HG03342 (cell line): ENCODE data around the gene MYO9A.
"Not testable (repeated sequence)": the region's sequence is repeated elsewhere in the genome, so short reads cannot be mapped to it uniquely, and the experiment has no call there.

Experiments
- ATAC-seq: cut with Tn5 transposase; IDR thresholded peaks from one replicate; pipeline ENCODE4 v1.9.1; 2021; ENCODE audit warnings: mild to moderate bottlenecking, moderate library complexity; ENCODE audit not compliant: unreplicated experiment

MYO9A gene

DNA sequence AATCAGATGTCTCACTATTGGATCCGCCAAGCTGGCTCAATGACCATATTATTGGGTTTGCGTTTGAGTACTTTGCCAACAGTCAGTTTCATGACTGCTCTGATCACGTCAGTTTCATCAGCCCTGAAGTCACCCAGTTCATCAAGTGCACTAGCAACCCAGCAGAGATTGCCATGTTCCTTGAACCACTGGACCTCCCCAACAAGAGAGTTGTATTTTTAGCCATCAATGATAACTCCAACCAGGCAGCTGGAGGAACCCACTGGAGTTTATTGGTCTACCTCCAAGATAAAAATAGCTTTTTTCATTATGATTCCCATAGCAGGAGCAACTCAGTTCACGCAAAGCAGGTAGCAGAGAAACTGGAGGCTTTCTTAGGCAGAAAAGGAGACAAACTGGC is 21.7 kb upstream of the MYO9A start:
- no peak for ATAC-seq

DNA sequence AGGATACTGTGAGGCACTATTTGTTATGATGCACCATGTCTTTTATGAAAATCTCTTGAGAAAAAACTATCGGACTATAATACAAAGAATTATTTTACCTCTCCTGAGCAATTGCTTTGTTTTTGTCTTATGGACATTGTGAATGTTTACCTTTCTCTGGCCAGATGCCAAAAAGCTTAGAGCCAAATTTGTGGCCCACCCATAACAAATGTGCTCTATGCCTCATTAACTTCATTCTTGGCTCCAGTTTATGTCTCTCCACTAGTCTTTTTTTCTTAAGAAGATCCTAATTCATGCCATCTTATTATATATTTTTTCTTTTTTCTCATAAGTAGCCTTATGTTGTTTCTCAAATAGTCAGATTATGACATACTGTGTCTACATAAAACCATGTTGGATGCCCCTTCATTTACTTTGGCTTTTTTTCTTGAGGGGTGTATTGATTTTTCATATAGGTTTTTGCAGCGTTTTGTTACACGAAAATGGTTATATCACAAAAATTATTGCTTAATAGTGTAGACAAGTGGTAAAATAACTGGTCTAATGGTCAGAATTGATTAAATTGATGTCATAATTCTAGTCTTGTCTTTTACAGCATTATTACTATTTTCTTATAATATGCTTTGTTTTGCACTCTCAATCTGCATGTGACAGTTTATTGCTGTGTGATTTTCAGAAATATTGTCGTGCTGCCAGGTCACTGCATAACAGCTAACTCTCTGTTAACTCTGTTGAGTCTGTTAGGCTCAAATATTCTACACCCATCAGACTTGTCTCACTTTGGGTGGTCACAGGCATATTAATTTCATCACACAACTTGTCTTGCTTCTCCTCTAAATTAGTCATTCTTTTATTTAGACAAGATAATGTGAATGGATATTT is 18.5 kb upstream of the MYO9A start:
- ATAC-seq: no peak

DNA sequence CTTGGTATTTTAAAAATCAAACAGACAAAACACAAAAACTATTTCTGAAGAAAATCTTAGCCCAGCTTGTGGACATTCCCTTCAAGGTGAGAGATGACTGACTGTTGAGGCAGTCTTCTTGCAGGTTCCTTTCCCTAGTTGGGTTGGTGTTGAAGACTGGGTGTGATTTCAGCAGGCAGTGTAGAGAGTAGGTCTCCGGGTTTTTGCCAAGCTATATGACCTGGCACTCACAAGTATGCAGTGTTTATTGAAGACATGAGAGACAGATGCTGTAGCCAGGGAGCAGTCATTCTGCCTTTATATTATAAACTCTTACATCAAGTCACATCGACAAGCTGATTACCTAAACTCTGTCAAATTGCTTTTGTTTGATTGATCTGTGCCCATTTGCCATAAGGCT is 17.8 kb upstream of the MYO9A start:
- no peak for ATAC-seq

DNA sequence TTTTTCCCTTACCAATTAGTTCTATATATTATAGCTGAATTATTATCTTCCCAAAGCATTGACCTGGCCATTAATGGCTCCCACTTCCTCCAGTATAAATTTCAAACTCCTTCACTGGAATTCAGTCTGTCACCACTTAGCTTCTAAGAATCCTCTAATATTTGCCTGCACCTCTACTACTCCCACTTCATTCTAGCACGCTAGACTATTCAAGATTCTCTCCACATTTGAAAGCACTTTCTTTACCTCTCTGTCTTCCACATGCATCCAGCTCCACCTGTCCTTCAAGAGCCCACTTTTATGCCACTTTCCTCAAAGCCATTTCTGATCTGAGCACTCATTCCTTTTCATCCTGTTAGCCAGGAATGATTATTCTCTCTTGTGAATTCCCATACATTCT is 15.3 kb upstream of the MYO9A start:
- no peak for ATAC-seq

DNA sequence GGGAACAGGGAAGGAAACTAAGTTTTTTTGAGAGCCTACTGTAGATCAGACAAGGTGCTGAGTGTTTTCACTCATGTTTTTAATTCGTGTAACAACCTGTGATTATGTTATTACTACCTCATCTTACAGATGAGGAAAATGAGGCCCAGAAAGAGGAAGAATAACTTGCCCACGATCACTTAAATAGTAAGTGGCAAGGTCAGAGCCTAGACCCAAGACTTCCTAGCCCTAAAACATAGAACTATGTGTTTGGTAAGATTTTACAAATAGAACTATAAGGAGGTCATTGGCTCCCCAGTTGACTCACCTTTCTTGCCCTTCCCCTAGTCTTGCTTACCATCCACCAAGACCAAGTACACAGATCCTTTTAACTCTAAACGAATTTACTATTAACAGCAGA is 14.0 kb upstream of the MYO9A start:
- no peak for ATAC-seq

DNA sequence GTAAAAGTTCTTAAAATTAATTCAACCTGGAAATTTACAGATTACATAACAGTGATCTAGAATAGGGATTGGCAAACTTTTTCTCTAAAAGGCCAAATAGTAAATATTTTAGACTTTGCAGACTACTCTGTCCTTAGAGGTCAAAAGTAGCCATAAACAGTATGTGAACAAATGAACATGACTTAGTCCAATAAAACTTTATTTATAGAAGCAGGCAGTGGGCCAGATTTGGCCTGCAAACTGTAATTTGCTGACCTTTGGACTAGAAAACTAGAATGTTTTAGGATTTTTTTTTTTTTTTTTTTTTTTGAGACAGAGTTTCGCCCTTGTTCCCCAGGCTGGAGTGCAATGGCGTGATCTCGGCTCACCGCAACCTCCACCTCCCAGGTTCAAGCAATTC is 12.3 kb upstream of the MYO9A start:
- no peak for ATAC-seq

DNA sequence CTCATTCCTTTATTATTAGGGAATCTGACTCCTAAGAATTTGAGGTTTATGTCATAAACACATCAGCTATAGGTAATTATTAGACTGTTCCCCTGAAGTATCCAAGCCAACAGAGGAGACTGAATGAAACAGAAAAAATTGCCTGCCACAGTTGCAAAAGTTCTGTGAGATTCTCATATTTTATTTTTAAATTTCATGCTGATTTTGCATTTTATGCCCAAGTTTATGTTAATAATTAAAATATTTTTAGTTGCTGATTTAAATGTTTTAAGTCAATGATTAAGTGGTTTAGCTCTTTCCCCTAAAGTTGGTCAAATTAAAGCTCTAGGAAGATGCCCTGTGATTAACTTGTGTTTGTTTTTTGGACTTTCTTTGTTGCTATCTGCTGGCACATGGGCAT is 10.4 kb upstream of the MYO9A start:
- ATAC-seq: no peak

DNA sequence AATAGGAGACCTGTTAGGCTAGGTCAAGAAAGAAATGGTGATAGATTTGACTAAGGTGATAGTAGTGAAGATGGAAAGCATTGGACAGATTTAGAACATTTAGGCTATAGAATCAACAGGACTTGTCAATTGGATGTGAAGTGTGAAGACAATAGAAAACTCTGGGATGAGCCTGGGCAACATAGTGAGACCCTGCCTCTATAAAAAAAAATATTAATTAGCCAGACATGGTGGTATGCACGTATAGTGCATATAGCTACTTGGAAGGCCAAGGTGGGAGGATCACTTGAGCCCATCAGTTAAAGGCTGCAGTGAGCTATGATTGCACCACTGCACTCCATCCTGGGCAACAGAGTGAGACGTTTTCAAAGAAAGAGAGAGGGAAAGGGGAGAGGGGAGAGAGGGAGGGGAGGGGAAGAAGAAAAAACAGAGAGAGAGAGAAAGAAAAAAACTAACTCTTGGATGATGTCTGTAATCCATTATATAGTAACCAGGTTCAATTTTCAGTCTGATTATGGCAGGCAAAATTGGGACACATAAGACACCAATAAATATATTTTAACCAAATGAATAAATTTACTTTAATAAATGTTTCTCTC is 9.9 kb upstream of the MYO9A start:
- no peak for ATAC-seq

DNA sequence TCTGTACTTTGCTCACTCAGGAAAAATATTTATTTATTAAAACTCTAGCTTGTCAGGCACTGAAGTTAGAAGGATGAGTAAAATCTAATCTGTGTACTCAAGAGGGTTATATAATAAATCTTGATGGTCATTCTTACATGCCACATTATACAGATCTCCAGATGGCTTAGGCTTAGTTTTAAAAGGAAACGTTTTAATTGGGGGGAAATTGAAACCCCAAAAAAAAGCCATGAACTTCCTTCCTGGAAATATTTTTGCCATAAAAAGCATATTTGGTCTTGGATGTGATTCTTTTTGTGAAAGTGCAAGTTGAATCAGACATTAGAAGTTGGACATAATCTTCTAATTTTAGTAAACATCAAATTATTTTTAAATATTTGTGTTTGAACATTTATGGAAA is 6.3 kb upstream of the MYO9A start:
- no peak for ATAC-seq

DNA sequence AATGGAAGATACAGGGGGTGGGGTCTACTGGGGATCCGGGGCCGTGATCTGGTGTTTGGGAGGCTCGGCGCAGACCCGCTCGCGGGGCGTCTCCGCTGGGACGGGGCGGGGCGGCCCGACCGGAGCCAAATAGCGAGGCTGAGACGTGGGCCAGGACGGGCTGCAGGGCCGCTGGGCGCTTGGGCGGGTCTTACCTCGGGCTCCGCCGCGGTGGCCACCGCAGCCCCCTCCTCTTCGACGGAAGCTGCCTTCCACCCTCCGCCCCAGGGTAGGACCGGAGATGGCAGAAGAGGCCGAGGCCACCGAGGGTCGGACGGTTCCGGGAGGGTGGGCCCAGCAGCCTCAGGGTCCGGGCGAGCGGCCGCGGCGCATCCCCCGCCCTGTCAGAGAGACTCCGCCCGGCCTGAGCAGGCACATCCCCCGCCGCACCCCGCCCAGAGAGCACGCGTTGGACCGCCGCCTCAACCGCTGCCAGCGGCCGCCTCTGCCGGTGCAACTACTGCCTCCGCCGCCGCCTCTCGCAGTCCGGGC is 399 bp downstream of the MYO9A start:
- ATAC-seq: peak; percentile 63

DNA sequence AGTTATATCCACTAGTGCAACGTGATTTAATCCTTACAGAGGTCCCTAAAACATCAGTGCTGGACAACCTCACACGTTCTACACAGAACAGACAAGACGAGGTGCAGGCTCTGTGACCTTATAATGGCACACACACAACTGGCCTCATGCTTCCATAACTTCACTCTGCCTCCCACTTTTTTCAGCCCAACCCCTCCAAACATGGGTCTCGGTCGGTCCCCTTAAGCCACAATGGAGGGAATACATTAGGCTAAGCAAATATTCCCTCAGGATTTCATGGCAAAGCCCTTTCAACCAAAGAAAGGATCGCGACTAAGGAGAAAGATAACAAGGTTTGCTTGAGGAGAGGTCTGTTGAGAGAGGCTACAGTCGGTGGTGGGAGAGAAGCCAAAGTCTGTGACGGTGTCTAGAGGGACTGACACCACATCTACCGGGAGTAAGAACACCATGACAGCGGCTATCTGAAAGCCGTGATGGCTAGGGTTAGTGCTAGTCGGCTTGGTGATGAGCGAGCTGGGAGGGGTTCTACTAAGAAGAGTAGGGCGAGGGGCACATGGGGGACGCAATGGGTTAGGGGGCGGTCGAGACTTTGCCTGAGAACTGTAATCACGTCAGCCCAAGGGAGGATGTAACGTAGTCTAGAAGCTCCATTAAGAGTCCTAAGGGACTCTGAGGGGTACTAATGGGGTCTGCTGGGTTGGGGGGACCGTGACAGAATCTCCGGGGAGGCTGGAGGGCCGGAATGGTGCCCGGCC is 1.0 kb downstream of the MYO9A start:
- peak; percentile 1 for ATAC-seq

DNA sequence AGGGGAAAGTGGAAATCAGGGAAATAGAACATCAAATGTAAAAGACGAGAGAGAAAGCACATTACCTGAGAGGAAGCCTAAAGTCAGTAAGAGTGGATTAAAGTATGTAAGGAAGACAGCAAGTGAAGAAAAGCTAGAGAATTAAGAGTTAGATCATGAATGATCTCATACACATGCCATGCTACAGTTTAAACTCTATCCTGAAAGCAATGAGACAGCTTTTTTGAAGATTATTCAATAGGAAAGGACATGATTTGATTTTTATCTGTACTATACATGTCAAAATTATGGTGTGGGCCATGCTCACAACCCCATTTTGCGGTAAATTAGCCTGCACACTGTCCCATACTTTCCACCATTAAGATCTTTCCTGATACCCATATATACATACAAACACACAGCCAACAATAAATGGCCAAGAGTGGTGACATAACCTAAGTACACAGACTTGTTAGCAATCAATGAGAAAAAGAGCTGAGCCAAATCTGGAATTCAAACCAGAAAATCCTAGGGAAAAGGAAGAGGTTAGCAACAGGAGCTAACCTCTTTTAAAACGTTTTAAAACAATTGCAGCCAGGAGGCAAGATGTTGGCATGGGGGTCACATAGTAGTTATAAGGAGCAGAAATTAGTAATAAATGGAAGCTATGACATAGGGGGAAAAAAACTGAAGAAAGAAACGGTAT is 4.5 kb downstream of the MYO9A start:
- ATAC-seq: no peak

DNA sequence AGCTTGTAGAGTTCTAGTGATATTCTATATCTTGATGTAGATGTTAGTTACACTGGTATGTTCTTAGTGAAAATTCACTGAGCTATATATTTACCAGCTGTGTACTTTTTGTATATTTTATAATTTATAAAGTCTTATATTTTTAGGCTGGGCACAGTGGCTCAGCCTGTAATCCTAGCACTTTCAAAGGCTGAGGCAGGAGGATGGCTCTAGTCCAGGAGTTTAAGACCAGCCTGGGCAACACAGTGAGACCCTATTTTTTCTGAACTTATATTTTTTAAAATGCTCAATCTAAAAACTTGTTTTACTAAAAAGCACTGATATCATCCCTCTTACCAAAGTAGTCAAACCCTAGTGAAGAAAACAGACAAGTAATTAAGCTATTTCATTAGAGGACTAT is 5.1 kb downstream of the MYO9A start:
- ATAC-seq: no peak

DNA sequence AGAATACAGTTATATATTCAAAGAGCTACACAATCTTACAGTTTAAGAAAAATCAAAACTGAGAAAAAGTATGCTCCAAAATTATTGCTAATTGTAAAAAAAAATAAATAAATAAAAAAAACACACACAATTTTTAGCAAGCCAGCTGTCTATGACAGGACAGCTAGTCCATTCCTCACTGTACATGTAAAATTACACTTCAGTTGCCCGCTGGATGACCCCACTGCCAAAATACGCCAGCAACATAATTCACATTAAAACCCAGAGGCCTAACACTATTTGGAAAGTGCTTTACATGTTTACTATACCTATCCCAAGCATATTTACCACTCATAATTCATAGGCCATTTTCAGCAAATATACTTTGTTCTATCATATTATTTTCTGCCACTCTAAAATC is 5.8 kb downstream of the MYO9A start:
- ATAC-seq: no peak

DNA sequence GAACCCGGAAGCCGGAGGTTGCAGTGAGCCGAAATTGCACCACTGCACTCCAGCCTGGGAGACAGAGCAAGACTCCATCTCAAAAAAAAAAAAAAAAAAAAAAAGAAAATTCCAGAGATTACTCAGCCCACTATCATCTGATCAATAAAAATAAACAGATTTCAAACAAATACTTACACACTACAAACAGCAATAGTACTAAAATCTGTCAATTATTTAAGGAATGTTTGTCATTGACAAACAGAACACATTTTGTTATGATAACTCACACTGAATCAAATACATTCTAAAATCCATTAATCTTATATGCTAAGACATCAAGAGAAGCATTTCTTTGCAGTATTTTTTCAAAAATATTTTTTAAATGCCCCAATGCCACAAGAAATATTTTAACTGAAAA is 7.6 kb downstream of the MYO9A start:
- no peak for ATAC-seq

DNA sequence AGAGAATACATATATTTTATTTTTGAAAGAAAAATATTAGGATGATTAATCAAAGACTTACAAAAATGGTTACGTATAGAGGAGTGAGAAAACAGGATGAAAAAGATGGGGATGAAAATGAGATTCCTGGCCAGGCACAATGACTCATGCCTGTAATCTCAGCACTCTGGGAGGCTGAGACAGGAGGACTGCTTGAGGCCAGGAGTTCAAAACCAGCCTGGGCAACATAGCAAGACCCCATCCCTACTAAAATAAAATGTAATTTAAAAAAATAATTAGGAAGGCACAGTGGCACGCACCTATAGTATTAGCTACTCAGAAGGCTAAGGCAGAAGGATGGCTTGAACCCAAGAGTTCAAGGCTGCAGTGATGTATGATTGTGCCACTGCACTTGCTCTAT is 11.9 kb downstream of the MYO9A start:
- ATAC-seq: no peak

DNA sequence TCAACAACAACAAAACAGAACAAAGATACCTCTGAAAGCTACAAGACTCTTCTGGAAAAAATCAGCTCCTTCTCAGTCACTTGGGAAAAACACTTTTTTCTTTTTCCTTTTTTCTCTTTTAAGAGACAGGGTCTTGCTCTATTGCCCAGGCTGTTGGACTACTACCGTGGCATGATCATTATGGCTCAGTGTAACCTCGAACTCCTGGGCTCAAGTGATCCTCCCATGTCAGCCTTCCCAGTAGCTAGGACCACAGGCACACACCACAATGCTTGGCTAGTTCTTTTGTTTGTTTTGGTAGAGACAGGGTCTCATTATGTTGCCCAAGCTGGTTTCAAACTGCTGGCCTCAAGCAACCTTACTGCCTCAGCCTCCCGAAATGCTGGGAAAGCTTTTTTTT is 12.8 kb downstream of the MYO9A start:
- ATAC-seq: no peak

DNA sequence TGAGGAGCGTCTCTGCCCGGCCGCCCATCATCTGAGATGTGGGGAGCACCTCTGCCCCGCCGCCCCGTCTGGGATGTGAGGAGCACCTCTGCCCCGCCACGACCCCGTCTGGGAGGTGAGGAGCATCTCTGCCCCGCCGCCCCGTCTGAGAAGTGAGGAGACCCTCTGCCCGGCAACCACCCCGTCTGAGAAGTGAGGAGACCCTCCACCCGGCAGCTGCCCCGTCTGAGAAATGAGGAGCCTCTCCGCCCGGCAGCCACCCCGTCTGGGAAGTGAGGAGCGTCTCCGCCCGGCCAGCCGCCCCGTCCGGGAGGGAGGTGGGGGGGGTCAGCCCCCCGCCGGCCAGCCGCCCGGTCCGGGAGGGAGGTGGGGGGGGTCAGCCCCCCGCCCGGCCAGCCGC is 17.4 kb downstream of the MYO9A start:
- not testable (repeated sequence) for ATAC-seq

DNA sequence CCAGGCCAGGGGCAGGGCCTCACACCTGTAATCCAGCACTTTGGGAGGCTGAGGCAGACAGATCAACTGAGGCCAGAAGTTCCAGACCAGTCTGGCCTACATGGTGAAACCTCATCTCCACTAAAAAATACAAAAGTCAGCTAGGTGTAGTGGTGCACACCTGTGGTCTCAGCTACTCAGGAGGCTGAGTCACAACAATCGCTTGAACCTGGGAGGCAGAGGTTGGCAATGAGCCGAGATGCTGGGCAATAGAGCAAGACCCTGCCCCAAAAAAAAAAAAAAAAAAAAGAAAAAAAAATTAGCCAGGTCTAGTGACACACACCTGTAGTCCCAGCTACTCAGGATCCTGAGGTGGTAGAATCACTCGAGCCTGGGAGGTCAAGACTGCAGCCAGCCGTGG is 18.8 kb downstream of the MYO9A start:
- ATAC-seq: no peak

DNA sequence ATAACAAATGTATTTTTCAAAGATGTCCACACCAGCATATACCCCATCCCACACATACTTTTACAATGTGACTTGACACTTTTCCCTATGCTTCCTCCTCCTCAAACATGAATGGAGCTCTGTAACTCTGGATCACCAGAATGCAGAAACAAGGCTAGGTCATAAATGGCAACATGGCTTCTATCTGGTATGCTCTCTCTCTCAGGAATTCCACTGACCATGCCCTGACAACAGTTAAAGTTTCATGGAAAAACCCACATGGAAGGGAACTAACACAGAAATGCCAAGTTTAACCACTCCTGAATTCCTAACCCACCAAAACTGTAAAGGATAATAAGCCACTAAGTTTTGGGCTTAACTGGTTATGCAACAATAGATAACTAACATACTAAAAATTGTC is 19.9 kb downstream of the MYO9A start:
- no peak for ATAC-seq

DNA sequence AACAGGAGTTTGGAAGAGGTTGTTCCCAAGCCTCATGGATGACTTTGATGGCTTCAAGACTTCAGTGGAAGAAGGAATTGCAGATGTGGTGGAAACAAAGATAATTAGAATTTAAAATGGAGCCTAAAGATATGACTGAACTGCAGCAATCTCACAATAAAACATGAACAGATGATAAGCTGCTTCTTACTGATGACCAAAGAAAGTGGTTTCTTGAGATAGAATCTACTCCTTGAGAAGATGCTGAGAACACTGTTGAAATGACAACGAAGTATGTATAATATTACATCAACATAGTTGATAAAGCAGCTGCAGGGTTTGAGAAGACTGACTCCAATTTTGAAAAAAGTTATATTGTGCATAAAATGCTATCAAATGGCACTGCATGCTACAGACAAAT is 21.2 kb downstream of the MYO9A start:
- ATAC-seq: no peak
